Measurements from ENCODE around the gene NDUFAF7. TPM values are rescaled to one million over a fixed set of nuclear protein-coding genes. Genes with fewer than 3 reads are reported as not detected.

NDUFAF7 gene
- total RNA-seq, 1 donor, result 13.0 TPM

DNA sequence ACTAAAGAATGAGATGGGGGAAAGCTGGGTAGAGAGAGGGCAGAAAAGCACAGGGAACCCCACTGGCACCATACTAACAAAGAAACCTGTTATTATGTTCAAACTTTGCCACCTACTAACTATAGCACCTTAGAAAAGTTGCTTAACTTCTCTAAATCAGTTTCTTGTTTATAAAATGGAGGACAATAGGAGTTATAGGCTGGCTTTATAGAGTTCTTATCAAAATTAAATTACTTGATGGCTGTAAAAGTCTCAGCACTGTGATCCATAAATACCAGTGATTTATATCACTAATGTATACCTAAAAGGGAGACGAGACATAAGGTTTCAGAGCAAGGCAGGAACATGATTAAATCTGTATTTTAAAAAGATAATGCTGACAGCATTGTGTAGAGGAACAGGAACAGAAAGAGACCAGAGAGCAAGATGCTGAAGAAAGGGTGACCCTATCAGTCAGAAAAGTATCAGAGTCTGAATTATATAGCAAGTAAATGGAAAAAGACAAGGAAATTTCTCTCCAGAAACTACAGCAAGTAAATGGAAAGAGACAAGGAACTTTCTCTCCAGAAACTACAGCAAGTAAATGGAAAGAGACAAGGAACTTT, 64.1 kb downstream of the NDUFAF7 start:
- no peak for DNase-seq (ENCODE audit: low read depth)

GRCh38 chr2:37297632-37298031, 66.2 kb downstream of the NDUFAF7 start:
- DNase-seq (ENCODE audit: low read depth), result no peak

More for the DNA sequence above, 64.1 kb downstream of the NDUFAF7 start:
- no peak for TF ChIP-seq CTCF (IDR thresholded peaks at IDR 0.05; ENCODE audit: insufficient read depth, low read depth, low read length)
- no peak overlapping the region for H3K4me3 ChIP-seq (ENCODE audit: low read depth, low read length)

More at GRCh38 chr2:37297632-37298031, 66.2 kb downstream of the NDUFAF7 start:
- no peak overlapping the region for H3K4me3 ChIP-seq (ENCODE audit: low read depth, low read length)
- TF ChIP-seq CTCF (IDR thresholded peaks at IDR 0.05; ENCODE audit: insufficient read depth, low read depth, low read length), result no peak

Other genes with a start within 250 kb of the NDUFAF7 start
- 23.8 and 27.6 TPM in 2 replicates for gene HEATR5B, start 147.3 kb upstream of the NDUFAF7 start, total RNA-seq
- gene GPATCH11, start 147.1 kb upstream of the NDUFAF7 start, total RNA-seq, result 7.1 and 8.6 TPM in 2 replicates
- 40.3 and 48.4 TPM in 2 replicates for gene EIF2AK2, start 74.7 kb upstream of the NDUFAF7 start, total RNA-seq
- not detected in 2 replicates for gene SULT6B1, start 43.0 kb upstream of the NDUFAF7 start, total RNA-seq
- gene CEBPZOS, start 35.2 kb upstream of the NDUFAF7 start, total RNA-seq, result 14.8 and 19.4 TPM in 2 replicates
- gene CEBPZ, start 62 bp upstream of the NDUFAF7 start, total RNA-seq, result 29.0 and 44.9 TPM in 2 replicates
- gene PRKD3, start 93.2 kb downstream of the NDUFAF7 start, total RNA-seq, result 59.9 and 85.9 TPM in 2 replicates
- gene QPCT, start 113.0 kb downstream of the NDUFAF7 start, total RNA-seq, result 27.1 and 47.5 TPM in 2 replicates